Activated CD8-positive, alpha-beta memory T cell treated with anti-CD3 and anti-CD28 coated beads, Interleukin-2, amount 10 ng/mL, durations not matched to agents 7 days and 5 days (primary cell): ENCODE results near the gene SMYD2. TPM values are rescaled to one million over a fixed set of nuclear protein-coding genes. Genes with fewer than 3 reads are reported as not detected.

ENCODE experiments used
- ATAC-seq: fragments of 150-1000 bp; cut with Tn5 transposase; one replicate; pipeline ENCODE4 v1.10.0; 2021; ENCODE audit warnings: moderate library complexity
- CTCF ChIA-PET: fragments of 350-600 bp; sonication (Branson Sonifier 250); formaldehyde crosslinking; loops from one replicate; lab custom pipeline; 2021; ENCODE audit warnings: antibody characterized with exemption; lab: Charles Lee
- DNase-seq: peaks from one replicate; pipeline ENCODE4 v3.0.0-alpha.2; 2020
- H3K27ac Mint-ChIP-seq: one replicate; pipeline ENCODE4 v1.8.0; 2021; ENCODE audit warnings: mild to moderate bottlenecking, mixed read lengths
- H3K27me3 Mint-ChIP-seq: one replicate; pipeline ENCODE4 v1.8.0; 2021; ENCODE audit warnings: mixed read lengths
- H3K36me3 Mint-ChIP-seq: one replicate; pipeline ENCODE4 v1.8.0; 2021; ENCODE audit warnings: mild to moderate bottlenecking, mixed read lengths
- H3K4me1 Mint-ChIP-seq: one replicate; pipeline ENCODE4 v1.8.0; 2021; ENCODE audit warnings: mixed read lengths
- H3K4me3 Mint-ChIP-seq: one replicate; pipeline ENCODE4 v1.8.0; 2021; ENCODE audit warnings: mild to moderate bottlenecking, moderate library complexity, mixed read lengths
- H3K9me3 Mint-ChIP-seq: one replicate; pipeline ENCODE4 v1.8.0; 2022; ENCODE audit warnings: low read depth, mixed read lengths
- total RNA-seq, 2 experiments: library from RNA; stranded (reverse); gene quantifications; one replicate each; pipeline ENCODE4 v1.2.3, GENCODE V29; 2021

Gene SMYD2
- total RNA-seq, 2 experiments from 2014 or later, result 23.1 to 26.5 TPM

GRCh38 chr1:214296860-214297745 is 16.1 kb downstream of the SMYD2 start:
- CTCF ChIA-PET, result no interaction called here
- DNase-seq (no peak), ATAC-seq (no peak)
- Mint-ChIP-seq H3K9me3 (no peaks in the 10 kb centered on the region), H3K27ac (no peak overlapping the region), H3K36me3 (peaks cover 2% of the 10 kb centered on the region), H3K27me3 (no peaks in the 10 kb centered on the region), H3K4me3 (no peak overlapping the region), H3K4me1 (no peaks in the 10 kb centered on the region)

- CTCF ChIA-PET, result interaction anchor here (1.0 to 1.5 kb wide), 2 partner anchors 28 to 33 kb away, joined by 3 to 4 read pairs; no protein-coding TSS in a partner anchor
- Mint-ChIP-seq H3K9me3 (no peaks in the 10 kb centered on the region), H3K4me3 (no peak overlapping the region), H3K27me3 (no peaks in the 10 kb centered on the region), H3K4me1 (no peaks in the 10 kb centered on the region), H3K27ac (no peak overlapping the region), H3K36me3 (peaks cover 2% of the 10 kb centered on the region)
- ATAC-seq (no peak), DNase-seq (no peak)
These were observed 19.3 kb downstream of the SMYD2 start for GRCh38 chr1:214300149-214300780.

GRCh38 chr1:214301526-214301925 is 20.6 kb downstream of the SMYD2 start:
- DNase-seq, result no peak
- peaks cover under 1% of the 10 kb centered on the region for H3K36me3 Mint-ChIP-seq
- no peak overlapping the region for H3K4me3 Mint-ChIP-seq
- CTCF ChIA-PET, result interaction anchor here (1.0 to 2.9 kb wide), 3 partner anchors 30 to 40 kb away, joined by 3 to 9 read pairs (median 6); no protein-coding TSS in a partner anchor
- no peaks in the 10 kb centered on the region for H3K4me1 Mint-ChIP-seq
- no peak overlapping the region for H3K27ac Mint-ChIP-seq
- H3K27me3 Mint-ChIP-seq, result no peaks in the 10 kb centered on the region
- no peaks in the 10 kb centered on the region for H3K9me3 Mint-ChIP-seq
- no peak for ATAC-seq

- no peak overlapping the region for H3K4me3 Mint-ChIP-seq
- no peaks in the 10 kb centered on the region for H3K9me3 Mint-ChIP-seq
- no peak overlapping the region for H3K27ac Mint-ChIP-seq
- no peak for ATAC-seq
- CTCF ChIA-PET, result interaction anchor here (0.7 to 2.9 kb wide), 5 partner anchors 10 to 89 kb away, joined by 3 to 9 read pairs (median 3); no protein-coding TSS in a partner anchor
- H3K36me3 Mint-ChIP-seq, result no peaks in the 10 kb centered on the region
- no peak for DNase-seq
- H3K4me1 Mint-ChIP-seq, result peaks cover 2% of the 10 kb centered on the region
- no peaks in the 10 kb centered on the region for H3K27me3 Mint-ChIP-seq
These were observed 22.4 kb downstream of the SMYD2 start for GRCh38 chr1:214303141-214303930.

- Mint-ChIP-seq H3K4me1 (peaks cover 11% of the 10 kb centered on the region), H3K4me3 (no peak overlapping the region), H3K27ac (no peak overlapping the region), H3K9me3 (no peaks in the 10 kb centered on the region), H3K27me3 (no peaks in the 10 kb centered on the region), H3K36me3 (no peaks in the 10 kb centered on the region)
- CTCF ChIA-PET, result interaction anchor here (1.3 to 1.5 kb wide), 2 partner anchors 23 to 28 kb away, joined by 3 to 7 read pairs; no protein-coding TSS in a partner anchor
- no peak for DNase-seq
- no peak for ATAC-seq
These were observed 24.3 kb downstream of the SMYD2 start for GRCh38 chr1:214305164-214305751.

- no peak overlapping the region for H3K27ac Mint-ChIP-seq
- no peaks in the 10 kb centered on the region for H3K9me3 Mint-ChIP-seq
- DNase-seq (no peak), ATAC-seq (no peak)
- H3K4me1 Mint-ChIP-seq, result peaks cover 18% of the 10 kb centered on the region
- CTCF ChIA-PET, result interaction anchor here (1.7 to 2.2 kb wide), 2 partner anchors 10 to 22 kb away, joined by 3 to 13 read pairs; no protein-coding TSS in a partner anchor
- H3K4me3 Mint-ChIP-seq, result no peak overlapping the region
- no peaks in the 10 kb centered on the region for H3K27me3 Mint-ChIP-seq
- no peaks in the 10 kb centered on the region for H3K36me3 Mint-ChIP-seq
These were observed 25.3 kb downstream of the SMYD2 start for GRCh38 chr1:214306269-214306668.

- Mint-ChIP-seq H3K4me3 (peak overlapping the region; percentile 52), H3K9me3 (no peaks in the 10 kb centered on the region), H3K27me3 (no peaks in the 10 kb centered on the region), H3K4me1 (peaks cover 19% of the 10 kb centered on the region), H3K27ac (no peak overlapping the region), H3K36me3 (no peaks in the 10 kb centered on the region)
- CTCF ChIA-PET, result interaction anchor here (1.3 kb wide), 1 partner anchor 48 kb away, joined by 3 read pairs; no protein-coding TSS in a partner anchor
- DNase-seq, result no peak
- ATAC-seq, result no peak
These were observed 29.1 kb downstream of the SMYD2 start for GRCh38 chr1:214310010-214310409.

GRCh38 chr1:214310777-214311690 is 30.1 kb downstream of the SMYD2 start:
- Mint-ChIP-seq H3K4me3 (peak overlapping the region; percentile 74), H3K27me3 (no peaks in the 10 kb centered on the region), H3K9me3 (no peaks in the 10 kb centered on the region), H3K4me1 (peaks cover 19% of the 10 kb centered on the region), H3K36me3 (peaks cover 2% of the 10 kb centered on the region), H3K27ac (peak overlapping the region; percentile 79)
- CTCF ChIA-PET, result interaction anchor here (0.8 to 11.8 kb wide), 7 partner anchors 14 to 317 kb away, joined by 3 to 99 read pairs (median 3); no protein-coding TSS in a partner anchor
- DNase-seq, result no peak
- peak; percentile 57 for ATAC-seq

- Mint-ChIP-seq H3K27me3 (no peaks in the 10 kb centered on the region), H3K4me3 (no peak overlapping the region), H3K9me3 (no peaks in the 10 kb centered on the region), H3K4me1 (peaks cover 19% of the 10 kb centered on the region), H3K27ac (no peak overlapping the region), H3K36me3 (peaks cover 2% of the 10 kb centered on the region)
- ATAC-seq, result no peak
- no peak for DNase-seq
- CTCF ChIA-PET, result interaction anchor here (1.1 to 11.8 kb wide), 4 partner anchors 9 to 52 kb away, joined by 3 to 99 read pairs (median 34); no protein-coding TSS in a partner anchor
These were observed 31.6 kb downstream of the SMYD2 start for GRCh38 chr1:214312530-214313051.

GRCh38 chr1:214314178-214314843 is 33.4 kb downstream of the SMYD2 start:
- no peak for DNase-seq

GRCh38 chr1:214316593-214316992 is 35.6 kb downstream of the SMYD2 start:
- H3K9me3 Mint-ChIP-seq, result no peaks in the 10 kb centered on the region
- DNase-seq (no peak), ATAC-seq (no peak)
- no peak overlapping the region for H3K27ac Mint-ChIP-seq
- H3K27me3 Mint-ChIP-seq, result no peaks in the 10 kb centered on the region
- H3K36me3 Mint-ChIP-seq, result peaks cover 2% of the 10 kb centered on the region
- H3K4me3 Mint-ChIP-seq, result no peak overlapping the region
- CTCF ChIA-PET, result interaction anchor here (0.6 to 11.8 kb wide), 4 partner anchors 10 to 56 kb away, joined by 3 to 99 read pairs (median 34); no protein-coding TSS in a partner anchor
- H3K4me1 Mint-ChIP-seq, result peaks cover 4% of the 10 kb centered on the region

More at GRCh38 chr1:214314178-214314843, 33.4 kb downstream of the SMYD2 start:
- H3K36me3 Mint-ChIP-seq, result peaks cover 2% of the 10 kb centered on the region
- no peak for ATAC-seq
- peaks cover 20% of the 10 kb centered on the region for H3K4me1 Mint-ChIP-seq
- CTCF ChIA-PET, result interaction anchor here (9.8 to 11.8 kb wide), 2 partner anchors 16 to 54 kb away, joined by 64 to 99 read pairs; no protein-coding TSS in a partner anchor
- no peak overlapping the region for H3K27ac Mint-ChIP-seq
- no peaks in the 10 kb centered on the region for H3K9me3 Mint-ChIP-seq
- H3K4me3 Mint-ChIP-seq, result no peak overlapping the region
- no peaks in the 10 kb centered on the region for H3K27me3 Mint-ChIP-seq
